Measurements from ENCODE around the gene ARHGAP30.

DNA sequence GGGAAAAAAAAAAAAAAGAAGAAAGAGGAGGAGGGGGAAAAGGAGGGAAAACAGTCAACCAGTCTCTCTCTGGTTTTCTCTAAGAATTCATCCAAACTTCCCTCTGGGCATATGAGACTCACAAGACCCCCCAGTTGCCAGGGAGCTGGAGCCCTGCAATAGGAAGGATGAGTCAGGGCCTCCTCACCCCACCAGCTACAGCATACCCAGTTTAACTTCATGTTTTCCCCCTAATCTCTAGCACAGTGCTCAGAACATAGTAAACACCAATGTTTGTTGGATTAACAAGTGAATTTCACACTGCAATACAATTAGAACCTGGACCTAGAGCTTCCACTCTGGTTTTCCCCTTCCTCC, 56.6 kb downstream of the ARHGAP30 start:
- TF ChIP-seq, protein P1, sequence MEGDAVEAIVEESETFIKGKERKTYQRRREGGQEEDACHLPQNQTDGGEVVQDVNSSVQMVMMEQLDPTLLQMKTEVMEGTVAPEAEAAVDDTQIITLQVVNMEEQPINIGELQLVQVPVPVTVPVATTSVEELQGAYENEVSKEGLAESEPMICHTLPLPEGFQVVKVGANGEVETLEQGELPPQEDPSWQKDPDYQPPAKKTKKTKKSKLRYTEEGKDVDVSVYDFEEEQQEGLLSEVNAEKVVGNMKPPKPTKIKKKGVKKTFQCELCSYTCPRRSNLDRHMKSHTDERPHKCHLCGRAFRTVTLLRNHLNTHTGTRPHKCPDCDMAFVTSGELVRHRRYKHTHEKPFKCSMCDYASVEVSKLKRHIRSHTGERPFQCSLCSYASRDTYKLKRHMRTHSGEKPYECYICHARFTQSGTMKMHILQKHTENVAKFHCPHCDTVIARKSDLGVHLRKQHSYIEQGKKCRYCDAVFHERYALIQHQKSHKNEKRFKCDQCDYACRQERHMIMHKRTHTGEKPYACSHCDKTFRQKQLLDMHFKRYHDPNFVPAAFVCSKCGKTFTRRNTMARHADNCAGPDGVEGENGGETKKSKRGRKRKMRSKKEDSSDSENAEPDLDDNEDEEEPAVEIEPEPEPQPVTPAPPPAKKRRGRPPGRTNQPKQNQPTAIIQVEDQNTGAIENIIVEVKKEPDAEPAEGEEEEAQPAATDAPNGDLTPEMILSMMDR (conservative IDR thresholded peaks at IDR 0.05 in 1 of 2, IDR thresholded peaks at IDR 0.05 in 1 of 2; ENCODE audit: low read depth in 1 of 2, low read length in 2 of 2): no peak
- no peak for TF ChIP-seq EZH2 (IDR thresholded peaks at IDR 0.05; ENCODE audit: low read length, missing control alignments)

Measured in fibroblast of lung (primary cell).